Dermis blood vessel endothelial cell (primary cell): ENCODE data around the gene PLLP. TPM values are rescaled to one million over a fixed set of nuclear protein-coding genes. Genes with fewer than 3 reads are reported as not detected.

Experiments used
- DNase-seq: peaks from one replicate; pipeline ENCODE4 v3.0.0; 2010
- total RNA-seq: library from RNA; depleted of rRNA; stranded (reverse); fragments of >200 nt; gene quantifications from 2 replicates; pipeline ENCODE4 v1.2.3, GENCODE V29; 2014

PLLP gene
- total RNA-seq, 1 donor from 2014 or later, result 13.8 TPM

GRCh38 chr16:57255686-57256415 is 28.6 kb downstream of the PLLP start:
- DNase-seq, result peak; percentile 39

DNA sequence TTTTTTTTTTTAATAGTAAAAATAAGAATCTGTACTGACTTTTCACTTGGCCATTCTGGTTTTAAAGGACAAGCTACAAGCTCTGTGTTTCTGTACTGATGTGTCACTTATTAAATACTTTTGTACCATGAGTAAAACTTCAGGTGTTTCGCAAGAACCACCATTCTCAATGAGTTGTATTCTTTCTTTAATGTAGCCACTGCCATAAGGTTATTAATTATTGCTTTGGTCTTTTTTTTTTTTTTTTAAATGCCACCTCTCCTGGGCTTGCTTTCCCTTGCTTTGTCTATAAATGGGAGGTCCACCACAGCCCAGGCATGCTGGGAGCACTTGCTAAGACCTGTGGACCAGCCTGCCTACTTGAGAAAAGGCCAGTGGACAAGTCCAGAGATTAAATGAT is 31.0 kb downstream of the PLLP start:
- no peak for DNase-seq

GRCh38 chr16:57252148-57252721 is 32.2 kb downstream of the PLLP start:
- no peak for DNase-seq

DNA sequence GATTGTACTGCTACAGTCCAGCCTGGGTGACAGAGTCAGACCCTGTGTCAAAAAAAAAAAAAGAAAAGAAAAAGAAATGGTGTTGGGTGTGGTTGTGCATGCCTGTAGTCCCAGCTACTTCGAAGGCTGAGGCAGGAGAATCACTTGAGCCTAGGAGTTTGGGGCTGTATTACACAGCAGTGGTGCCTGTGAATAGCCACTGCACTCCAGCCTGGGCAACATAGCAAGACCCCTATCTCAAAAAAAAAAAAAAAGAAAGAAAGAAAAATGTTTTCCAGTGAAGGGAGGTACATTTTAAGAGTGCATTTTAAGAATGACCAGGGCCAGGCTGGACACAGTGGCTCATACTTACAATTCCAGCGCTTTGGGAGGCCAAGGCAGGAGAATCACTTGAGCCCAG is 33.1 kb downstream of the PLLP start:
- DNase-seq, result no peak

- peak; percentile 41 for DNase-seq
Measured at GRCh38 chr16:57245472-57246113, 38.9 kb downstream of the PLLP start.

DNA sequence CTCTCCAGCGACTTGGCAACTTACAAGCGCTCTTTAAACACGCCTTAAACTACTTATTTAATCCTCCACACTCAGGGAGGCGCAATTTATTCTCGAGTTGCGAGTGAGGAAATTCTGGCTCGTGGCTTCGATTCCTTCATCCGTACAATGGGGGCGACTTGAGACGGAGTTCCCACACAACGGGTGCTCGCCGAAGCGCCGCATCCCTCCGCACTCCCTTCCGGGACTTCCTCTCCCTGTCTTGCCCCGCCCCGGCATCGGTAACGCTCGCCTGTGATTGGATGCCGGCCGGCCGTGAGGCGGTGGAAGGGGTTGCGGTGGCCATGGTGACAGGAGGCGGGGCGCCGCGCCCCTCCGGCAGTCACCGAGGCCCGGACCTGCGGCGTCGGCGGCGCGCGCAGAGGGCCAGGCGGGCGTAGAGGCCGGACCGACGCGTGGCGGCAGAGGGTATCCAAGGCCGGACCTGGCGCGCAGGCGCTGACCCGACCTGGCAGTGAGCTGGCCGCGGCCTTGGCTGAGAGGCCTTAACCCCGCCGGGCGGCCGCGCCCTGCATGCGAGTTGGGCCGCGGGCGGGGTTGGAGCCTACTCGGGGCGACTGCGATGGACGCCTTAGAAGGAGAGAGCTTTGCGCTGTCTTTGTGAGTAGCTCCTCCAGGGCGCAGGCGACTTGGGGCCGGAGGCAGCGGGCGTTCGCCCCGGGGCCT is 39.6 kb downstream of the PLLP start, which contains the start of gene ARL2BP:
TSS of gene ARL2BP (plus strand) at position 493 of the 705 bp plus-strand sequence. CDS start at position 602, 109 bp downstream.
- DNase-seq, result peak; percentile 99

DNA sequence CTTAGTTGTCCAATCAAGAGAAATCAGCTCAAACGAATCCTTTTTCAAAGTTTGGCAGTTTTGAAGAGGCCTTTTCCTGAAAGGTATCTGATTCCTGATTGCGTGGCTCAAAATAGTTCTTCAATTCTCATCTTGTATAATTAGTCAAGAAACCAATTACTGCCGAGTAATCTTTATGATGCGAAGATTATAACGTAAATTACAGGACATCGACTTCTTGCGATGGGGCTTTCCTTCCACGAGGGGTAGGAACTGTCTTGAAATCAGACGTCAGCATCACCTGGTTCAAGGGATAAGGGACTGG is 40.1 kb downstream of the PLLP start:
- no peak for DNase-seq

- no peak for DNase-seq
Measured at GRCh38 chr16:57242650-57243049, 41.8 kb downstream of the PLLP start.

DNA sequence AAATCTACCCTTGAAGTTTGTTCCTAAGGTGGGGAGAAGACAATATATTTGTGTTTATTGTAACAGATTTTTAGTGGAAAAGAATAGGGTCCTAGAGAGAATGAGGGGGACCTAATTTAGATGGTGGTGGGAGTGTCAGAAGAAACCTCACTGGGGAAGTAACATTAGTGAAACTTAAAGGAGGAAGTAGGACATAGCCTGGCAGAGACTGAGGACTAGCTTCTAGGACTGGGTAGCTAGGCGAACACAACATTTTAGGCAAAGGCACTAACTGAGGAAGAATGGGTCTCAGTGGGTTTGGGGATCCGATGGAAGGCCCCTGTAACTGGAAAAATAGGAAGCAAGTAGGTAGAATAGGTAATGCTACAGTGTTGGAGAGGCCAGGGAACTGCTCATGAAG is 43.6 kb downstream of the PLLP start:
- no peak for DNase-seq

GRCh38 chr16:57239107-57239506 is 45.4 kb downstream of the PLLP start:
- peak; percentile 66 for DNase-seq

DNA sequence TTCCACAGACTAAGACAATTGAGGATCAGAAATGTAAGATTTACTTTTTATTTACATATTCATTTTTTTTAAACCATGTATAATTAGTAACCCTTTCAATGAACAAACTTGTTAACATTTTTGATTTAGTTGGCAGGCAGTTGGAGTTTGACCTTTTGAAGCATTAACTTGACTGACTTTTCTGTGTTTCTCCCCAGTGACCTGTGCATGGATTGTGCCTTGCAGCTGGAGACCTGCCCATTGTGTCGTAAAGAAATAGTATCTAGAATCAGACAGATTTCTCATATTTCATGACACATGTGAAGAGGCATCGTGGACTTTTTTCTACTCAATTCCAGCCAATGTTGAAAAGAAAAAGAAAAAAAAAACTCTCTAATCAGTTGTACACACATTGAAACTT is 45.8 kb downstream of the PLLP start:
- DNase-seq, result no peak

GRCh38 chr16:57236022-57236350 is 48.5 kb downstream of the PLLP start:
- DNase-seq, result no peak

DNA sequence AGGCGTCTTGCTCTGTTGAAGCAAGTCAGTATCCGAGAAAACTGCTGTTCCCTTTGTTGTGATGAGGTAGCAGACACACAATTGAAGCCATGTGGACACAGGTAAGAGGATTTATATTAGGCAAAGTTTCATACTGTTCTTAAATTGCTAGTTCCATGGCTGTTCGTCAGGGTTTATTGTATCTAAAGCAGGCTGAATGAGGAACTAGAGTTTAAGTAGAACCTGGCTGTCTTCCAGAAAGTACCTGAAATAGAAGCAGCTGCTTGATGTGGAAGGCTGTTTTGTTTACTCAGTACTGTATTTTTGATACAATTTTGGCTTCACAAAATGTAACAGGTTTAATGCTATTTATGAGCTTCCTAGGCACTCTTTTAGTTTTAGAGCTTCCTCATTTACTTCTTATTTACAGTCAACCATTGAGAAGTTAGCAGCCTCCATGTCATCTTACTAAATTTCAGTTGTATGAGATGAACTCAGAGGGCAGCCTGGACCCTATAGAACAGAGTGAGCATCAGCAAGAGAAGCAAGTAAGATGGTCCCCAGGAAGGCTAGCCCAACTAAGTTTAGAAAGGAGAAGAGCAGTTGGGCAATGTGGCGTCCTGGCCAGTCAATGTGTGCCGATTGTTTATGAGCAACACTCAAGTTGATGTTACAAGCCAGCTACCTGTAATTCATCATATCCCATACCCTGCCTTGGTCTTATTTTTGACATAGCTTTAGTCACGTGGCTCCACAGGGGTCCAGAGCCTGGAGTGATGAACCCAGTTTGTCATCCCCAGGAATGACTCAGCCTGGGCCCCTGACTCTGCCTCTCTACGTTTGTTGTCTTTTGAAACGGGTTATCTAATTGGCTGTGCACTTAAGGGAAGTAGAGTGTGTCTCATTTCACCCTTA is 49.1 kb downstream of the PLLP start:
- DNase-seq, result no peak

DNA sequence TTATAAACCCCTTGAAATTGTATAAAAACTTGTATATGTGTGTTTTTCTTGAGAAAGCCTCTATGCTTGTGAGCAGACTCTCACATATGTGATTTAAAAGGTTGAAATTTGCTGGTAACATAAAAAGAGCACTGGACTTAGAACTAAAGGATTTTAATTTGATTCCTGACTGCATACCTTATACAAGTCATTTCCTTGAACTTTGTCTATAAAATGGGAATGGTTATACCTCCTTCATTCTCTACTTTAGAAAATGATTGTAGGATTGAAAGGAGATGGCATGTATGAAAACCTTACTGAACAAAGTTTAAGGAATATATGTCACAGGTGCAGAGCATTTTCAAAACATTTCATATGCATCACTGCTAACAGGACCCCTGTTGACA is 49.8 kb downstream of the PLLP start:
- DNase-seq, result no peak

- DNase-seq, result no peak
Measured at GRCh38 chr16:57233944-57234706, 50.3 kb downstream of the PLLP start.

- DNase-seq, result no peak
Measured at GRCh38 chr16:57231821-57232350, 52.6 kb downstream of the PLLP start.

DNA sequence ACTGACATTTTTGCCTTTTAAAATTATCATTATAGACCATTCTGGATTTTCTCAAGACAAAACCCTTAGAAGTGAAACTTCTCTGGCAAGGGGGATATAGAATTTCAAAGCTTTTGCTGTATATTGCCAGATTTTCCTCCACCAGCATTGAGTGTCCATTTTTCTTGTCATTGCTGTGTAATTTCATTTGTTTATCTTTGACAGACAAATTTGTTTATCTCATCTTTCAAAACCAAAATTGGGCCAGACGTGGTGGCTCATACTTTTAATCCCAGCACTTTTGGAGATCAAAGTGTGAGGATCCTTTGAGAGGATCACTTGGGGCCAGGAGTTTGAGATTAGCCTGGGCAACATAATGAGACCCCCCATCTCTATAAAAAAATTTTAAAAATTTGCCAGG is 55.4 kb downstream of the PLLP start:
- no peak for DNase-seq

- no peak for DNase-seq
Measured at GRCh38 chr16:57226701-57227621, 57.5 kb downstream of the PLLP start.

GRCh38 chr16:57225978-57226377 is 58.5 kb downstream of the PLLP start:
- DNase-seq, result no peak

DNA sequence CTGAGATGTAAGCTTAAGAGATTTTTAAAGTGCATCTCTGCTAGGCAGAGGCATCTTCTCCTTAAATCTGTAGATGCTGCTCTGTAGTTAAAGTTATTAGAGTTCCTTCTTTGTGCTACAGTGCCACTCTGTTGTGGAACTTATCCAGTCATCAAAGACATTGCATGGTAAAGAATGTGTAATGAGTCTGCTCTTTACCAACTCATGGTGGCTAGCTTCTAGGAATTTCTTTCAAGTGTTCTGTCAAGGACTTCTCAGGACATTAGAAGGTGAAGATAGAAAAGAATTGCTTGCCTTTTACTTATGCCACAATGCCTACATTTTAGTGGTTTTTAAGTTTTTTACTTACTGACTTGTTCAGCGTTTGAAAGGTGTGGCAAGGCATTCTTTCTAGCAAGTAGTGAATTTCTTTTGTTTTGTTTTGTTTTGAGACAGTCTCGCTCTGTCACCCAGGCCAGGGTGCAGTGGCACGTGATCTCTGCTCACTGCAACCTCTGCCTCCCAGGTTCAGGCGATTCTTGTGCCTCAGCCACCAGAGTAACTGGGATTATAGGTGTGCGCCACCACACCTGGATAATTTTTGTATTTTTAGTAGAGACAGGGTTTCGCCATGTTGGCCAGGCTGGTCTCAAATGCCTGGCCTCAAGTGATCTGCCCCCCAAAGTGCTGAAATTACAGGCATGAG is 59.7 kb downstream of the PLLP start:
- DNase-seq, result no peak
